Esophagus muscularis mucosa (tissue), 3 donors: ENCODE data around the gene C15orf62.

ENCODE experiments used
- POLR2A ChIP-seq: fragments of 450-650 bp; IDR thresholded peaks from one replicate; pipeline ENCODE4 v1.6.1; 2017; ENCODE audit warnings: antibody characterized with exemption, moderate library complexity, mild to moderate bottlenecking, low read depth
- POLR2AphosphoS5 ChIP-seq, 2 donors: sonication (generic); formaldehyde crosslinking; IDR thresholded peaks; one replicate each; pipeline ENCODE4 v1.6.1; 2017; ENCODE audit warnings: antibody characterized with exemption in 2 of 2
- TF ChIP-seq, protein P1 (sequence below), 3 experiments: fragments of 200-600 bp in 2 of 3; fragments of 450-650 bp in 1 of 3; sonication (generic) in 2 of 3; IDR thresholded peaks; one replicate each; pipeline ENCODE4 v1.5.1; 2017 to 2019; ENCODE audit warnings: antibody characterized with exemption in 3 of 3, mild to moderate bottlenecking in 2 of 3, moderate library complexity in 1 of 3

- TF ChIP-seq POLR2AphosphoS5 (IDR thresholded peaks at IDR 0.05) (no peak), POLR2A (no peak)
- TF ChIP-seq, protein P1, sequence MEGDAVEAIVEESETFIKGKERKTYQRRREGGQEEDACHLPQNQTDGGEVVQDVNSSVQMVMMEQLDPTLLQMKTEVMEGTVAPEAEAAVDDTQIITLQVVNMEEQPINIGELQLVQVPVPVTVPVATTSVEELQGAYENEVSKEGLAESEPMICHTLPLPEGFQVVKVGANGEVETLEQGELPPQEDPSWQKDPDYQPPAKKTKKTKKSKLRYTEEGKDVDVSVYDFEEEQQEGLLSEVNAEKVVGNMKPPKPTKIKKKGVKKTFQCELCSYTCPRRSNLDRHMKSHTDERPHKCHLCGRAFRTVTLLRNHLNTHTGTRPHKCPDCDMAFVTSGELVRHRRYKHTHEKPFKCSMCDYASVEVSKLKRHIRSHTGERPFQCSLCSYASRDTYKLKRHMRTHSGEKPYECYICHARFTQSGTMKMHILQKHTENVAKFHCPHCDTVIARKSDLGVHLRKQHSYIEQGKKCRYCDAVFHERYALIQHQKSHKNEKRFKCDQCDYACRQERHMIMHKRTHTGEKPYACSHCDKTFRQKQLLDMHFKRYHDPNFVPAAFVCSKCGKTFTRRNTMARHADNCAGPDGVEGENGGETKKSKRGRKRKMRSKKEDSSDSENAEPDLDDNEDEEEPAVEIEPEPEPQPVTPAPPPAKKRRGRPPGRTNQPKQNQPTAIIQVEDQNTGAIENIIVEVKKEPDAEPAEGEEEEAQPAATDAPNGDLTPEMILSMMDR (IDR thresholded peaks at IDR 0.05), result no peak
Observed at GRCh38 chr15:40799523-40799922, 29.7 kb downstream of the C15orf62 start.
